ENCODE measurements around the gene SLC7A5.
"Not testable (repeated sequence)": the region's sequence is repeated elsewhere in the genome, so short reads cannot be mapped to it uniquely, and the experiment has no call there.

Gene SLC7A5

DNA sequence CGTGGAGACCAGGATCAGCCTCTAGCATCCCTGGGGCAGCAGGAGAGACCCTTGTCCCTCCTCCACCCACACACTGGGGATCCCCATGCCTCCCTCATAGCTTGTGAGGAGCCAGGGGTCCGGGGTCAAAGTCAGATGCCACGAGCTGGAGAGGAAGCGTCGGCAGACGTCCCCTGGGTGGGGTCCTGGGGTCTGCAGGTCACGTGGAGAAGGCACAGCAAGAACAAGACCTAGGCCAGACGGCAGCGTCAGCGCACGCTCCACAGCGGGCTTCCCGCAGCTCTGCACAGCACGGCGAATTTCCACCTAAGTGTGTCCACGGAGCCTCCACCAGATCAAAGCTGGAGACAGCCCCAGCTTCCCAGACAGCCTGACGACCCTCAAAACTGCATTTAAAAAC, 49.3 kb downstream of the SLC7A5 start:
- DNase-seq (ENCODE audit: low read depth) = no peak
- TF ChIP-seq, protein P1, sequence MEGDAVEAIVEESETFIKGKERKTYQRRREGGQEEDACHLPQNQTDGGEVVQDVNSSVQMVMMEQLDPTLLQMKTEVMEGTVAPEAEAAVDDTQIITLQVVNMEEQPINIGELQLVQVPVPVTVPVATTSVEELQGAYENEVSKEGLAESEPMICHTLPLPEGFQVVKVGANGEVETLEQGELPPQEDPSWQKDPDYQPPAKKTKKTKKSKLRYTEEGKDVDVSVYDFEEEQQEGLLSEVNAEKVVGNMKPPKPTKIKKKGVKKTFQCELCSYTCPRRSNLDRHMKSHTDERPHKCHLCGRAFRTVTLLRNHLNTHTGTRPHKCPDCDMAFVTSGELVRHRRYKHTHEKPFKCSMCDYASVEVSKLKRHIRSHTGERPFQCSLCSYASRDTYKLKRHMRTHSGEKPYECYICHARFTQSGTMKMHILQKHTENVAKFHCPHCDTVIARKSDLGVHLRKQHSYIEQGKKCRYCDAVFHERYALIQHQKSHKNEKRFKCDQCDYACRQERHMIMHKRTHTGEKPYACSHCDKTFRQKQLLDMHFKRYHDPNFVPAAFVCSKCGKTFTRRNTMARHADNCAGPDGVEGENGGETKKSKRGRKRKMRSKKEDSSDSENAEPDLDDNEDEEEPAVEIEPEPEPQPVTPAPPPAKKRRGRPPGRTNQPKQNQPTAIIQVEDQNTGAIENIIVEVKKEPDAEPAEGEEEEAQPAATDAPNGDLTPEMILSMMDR (conservative IDR thresholded peaks at IDR 0.05; ENCODE audit: low read depth, low read length) = no peak
- no peak overlapping the region for H3K4me3 ChIP-seq (ENCODE audit: low read length)

DNA sequence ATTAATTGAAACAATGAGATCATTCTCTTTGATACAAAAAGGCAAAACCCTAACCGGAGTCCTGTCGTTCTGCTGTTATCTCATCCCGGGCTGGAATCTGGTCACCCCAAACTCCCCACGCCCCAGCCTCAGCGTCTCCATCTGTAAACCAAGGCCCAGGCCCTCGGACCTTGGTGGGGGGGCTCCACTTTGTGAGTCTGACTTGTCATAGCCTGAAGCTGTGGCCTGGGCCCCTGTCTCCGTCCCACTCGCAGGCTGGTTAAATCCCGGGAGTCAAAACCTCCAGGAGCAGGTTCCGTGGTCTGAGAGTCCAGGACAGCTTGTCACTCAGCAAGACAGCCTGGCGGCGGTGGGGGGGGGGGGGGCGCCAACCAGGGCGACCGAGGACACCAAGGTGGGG, 50.0 kb downstream of the SLC7A5 start:
- no peak overlapping the region for H3K4me3 ChIP-seq (ENCODE audit: low read length)
- TF ChIP-seq, protein P1 (conservative IDR thresholded peaks at IDR 0.05; ENCODE audit: low read depth, low read length) = no peak
- DNase-seq (ENCODE audit: low read depth) = no peak

DNA sequence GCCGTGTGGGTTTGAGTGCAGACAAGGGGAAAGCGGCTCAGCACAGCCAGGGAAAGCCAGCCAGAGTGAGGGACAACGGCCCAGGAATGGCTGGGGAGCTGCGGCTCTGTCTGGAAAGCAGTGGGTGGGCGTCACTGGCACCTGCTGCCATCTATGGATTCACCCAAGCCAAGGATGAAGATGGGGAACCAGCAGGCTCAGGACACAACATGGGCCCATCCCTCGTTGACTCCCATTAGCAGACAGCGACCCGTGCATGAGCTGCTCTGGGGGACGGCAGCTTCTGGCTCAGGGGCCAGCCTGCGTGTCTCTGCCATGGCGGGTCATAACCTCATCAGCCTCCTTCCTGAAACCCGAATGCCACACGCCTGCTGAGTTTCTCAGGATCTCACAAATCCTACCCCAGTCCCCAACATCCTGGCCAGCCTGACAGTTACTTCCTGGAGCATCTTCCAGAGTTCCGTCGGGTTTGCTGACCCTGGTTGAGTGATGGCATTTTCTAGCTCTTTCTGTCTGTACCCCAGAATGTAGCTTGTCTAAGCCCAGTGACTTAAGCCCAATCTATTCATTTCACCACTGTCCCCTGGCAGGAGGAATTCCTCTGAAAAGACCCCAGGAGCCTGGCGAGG, 50.7 kb downstream of the SLC7A5 start:
- no peak for DNase-seq (ENCODE audit: low read depth)
- TF ChIP-seq, protein P1 (conservative IDR thresholded peaks at IDR 0.05; ENCODE audit: low read depth, low read length) = no peak
- H3K4me3 ChIP-seq (ENCODE audit: low read length) = no peak overlapping the region

DNA sequence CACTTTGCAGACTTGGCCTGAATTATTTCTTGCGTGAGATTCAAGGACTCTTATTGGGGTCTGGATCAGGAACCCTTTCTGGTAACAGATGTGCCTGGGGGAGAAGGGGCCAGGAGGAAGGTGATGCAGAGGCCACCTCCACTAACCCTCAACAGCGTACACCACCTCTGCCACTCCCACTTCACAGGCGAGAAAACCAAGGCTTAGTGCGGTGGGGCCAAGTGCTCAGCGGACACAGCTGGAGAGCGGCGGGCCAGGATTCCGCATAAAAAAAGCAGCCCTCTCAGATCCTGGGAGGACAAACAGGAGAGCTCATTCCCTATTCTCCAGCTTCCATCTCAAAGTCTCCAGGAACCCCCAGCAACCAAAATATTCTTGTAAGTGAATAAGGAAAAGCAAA, 51.4 kb downstream of the SLC7A5 start:
- H3K4me3 ChIP-seq (ENCODE audit: low read length) = no peak overlapping the region
- no peak for DNase-seq (ENCODE audit: low read depth)
- TF ChIP-seq, protein P1 (conservative IDR thresholded peaks at IDR 0.05; ENCODE audit: low read depth, low read length) = no peak

DNA sequence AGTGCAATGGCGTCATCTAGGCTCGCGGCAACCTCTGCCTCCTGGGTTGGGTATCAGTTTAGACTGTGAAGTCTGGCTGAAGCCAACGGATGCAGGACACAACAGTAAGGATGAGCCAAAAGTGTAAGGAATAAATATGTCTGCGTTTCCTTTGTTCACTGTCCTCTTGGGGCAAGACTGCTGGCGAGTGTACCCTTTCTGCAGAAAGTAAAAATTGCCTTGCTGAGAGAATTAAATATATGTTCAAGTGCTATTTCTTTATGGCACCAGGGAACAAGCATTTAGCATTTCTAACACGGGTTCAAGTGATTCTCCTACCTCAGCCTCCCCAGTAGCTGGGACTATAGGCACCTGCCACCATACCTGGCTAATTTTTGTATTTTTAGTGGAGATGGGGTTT, 51.9 kb downstream of the SLC7A5 start:
- not testable (repeated sequence) for H3K4me3 ChIP-seq (ENCODE audit: low read length); DNase-seq (ENCODE audit: low read depth)

DNA sequence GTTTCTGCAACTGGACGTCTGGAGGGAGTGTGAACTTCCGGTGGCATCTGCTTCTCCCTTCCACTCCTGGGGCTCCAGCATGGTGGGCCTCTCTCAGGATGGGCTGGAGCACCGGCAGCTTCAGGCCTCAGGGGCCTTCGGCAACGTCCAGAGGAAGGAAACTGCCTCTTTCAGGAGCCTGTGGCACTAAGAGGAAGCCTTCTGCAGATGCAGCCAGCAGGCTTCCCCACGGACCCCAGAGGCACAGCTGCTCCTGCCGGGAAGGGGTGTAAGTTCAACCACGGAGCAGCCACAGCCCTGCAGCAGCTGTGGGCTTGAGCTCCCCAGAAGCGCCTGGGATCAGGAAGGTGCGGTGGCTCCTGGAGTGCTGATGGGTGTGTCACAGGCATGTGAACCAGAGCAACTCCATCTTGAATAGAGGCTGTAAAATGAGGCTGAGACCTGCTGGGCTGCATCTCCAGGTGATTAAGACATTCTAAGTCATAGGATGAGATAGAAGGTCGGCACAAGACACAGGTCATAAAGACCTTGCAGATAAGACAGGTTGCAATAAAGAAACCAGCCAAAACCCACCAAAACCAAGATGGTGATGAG, 52.7 kb downstream of the SLC7A5 start:
- TF ChIP-seq, protein P1 (conservative IDR thresholded peaks at IDR 0.05; ENCODE audit: low read depth, low read length) = no peak
- DNase-seq (ENCODE audit: low read depth) = no peak

DNA sequence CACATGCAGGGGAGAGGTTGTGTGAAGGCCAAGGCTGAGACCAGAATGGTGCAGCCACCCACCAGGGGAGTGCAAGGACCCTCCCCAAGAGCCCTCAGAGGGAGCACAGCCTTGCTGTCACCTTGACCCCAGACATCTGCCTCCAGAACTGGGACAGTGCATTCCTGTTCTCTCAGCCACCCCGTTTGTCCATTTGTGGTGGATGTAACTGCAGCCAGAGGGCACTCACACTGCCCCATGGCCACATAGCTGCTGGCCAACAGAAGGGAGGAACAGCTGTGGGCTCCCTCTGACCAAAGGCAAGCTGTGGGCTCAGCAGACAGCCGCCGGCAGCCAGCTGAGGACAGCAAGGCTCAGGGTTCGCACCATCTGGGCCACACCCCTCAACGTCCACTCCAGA, 53.7 kb downstream of the SLC7A5 start:
- H3K4me3 ChIP-seq (ENCODE audit: low read length) = no peak overlapping the region
- TF ChIP-seq, protein P1 (conservative IDR thresholded peaks at IDR 0.05; ENCODE audit: low read depth, low read length) = peak; percentile 30
- no peak for DNase-seq (ENCODE audit: low read depth)

More for the DNA sequence above, 52.7 kb downstream of the SLC7A5 start:
- H3K4me3 ChIP-seq (ENCODE audit: low read length) = no peak overlapping the region

All from retinal pigment epithelial cell (primary cell).